ENCODE measurements around the gene CAPN5.

GRCh38 chr11:77121876-77122575 lies 55.3 kb downstream of the CAPN5 start:
- no peak for TF ChIP-seq EZH2phosphoT487 (IDR thresholded peaks at IDR 0.05)
- no peak for TF ChIP-seq CTCF (IDR thresholded peaks at IDR 0.05)

All from neural progenitor cell (in vitro differentiated cells).